Measurements from ENCODE around the gene AKNAD1. TPM values are rescaled to one million over a fixed set of nuclear protein-coding genes. Genes with fewer than 3 reads are reported as not detected.

AKNAD1 gene
- total RNA-seq, 1 donor from 2014 or later: not detected

DNA sequence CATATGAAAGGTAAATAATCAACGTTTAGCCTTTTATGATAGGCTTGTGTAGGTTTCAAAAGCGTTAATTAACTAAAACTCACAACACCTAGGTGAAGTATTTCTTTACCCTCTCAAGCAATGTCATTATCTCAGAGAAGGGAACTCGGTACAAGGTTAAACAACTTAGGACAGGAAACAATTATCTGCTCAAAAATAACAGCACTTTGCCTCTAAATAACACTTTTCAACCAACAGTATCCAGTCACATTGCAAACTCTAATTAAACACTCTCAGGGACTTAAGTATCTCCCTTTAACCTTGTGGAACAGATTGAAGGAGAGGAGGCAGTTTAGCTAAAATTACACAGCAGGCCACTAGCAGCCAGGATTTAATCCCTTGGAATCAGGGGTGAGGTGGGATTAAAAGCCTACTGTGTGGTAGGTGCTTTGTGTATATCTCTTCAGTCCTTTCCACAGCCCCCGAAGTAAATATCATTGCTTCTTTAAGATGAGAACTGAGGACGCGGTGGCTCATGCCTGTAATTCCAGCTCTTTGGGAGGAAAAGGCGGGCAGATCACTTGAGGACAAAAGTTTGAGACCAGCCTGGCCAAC, 5.2 kb upstream of the AKNAD1 start:
- TF ChIP-seq, protein P1, sequence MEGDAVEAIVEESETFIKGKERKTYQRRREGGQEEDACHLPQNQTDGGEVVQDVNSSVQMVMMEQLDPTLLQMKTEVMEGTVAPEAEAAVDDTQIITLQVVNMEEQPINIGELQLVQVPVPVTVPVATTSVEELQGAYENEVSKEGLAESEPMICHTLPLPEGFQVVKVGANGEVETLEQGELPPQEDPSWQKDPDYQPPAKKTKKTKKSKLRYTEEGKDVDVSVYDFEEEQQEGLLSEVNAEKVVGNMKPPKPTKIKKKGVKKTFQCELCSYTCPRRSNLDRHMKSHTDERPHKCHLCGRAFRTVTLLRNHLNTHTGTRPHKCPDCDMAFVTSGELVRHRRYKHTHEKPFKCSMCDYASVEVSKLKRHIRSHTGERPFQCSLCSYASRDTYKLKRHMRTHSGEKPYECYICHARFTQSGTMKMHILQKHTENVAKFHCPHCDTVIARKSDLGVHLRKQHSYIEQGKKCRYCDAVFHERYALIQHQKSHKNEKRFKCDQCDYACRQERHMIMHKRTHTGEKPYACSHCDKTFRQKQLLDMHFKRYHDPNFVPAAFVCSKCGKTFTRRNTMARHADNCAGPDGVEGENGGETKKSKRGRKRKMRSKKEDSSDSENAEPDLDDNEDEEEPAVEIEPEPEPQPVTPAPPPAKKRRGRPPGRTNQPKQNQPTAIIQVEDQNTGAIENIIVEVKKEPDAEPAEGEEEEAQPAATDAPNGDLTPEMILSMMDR (IDR thresholded peaks at IDR 0.05; ENCODE audit: borderline replicate concordance): no peak
- H3K27me3 ChIP-seq (ENCODE audit: low read depth): peaks cover 18% of the 10 kb centered on the region

GRCh38 chr1:108861566-108861965, 4.7 kb upstream of the AKNAD1 start:
- Histone ChIP-seq H3K36me3 (no peaks in the 10 kb centered on the region), H3K4me3 (no peak overlapping the region)
- intact Hi-C loops (cut with micrococcal nuclease): no loop called here

More for the DNA sequence above, 5.2 kb upstream of the AKNAD1 start:
- no peak for DNase-seq
- Histone ChIP-seq H3K4me3 (no peak overlapping the region), H3K9me3 (replicated peaks) (no peaks in the 10 kb centered on the region), H3K4me1 (no peaks in the 10 kb centered on the region), H3K27ac (replicated peaks) (no peak overlapping the region), H3K36me3 (no peaks in the 10 kb centered on the region)
- intact Hi-C loops (cut with micrococcal nuclease): no loop called here

DNA sequence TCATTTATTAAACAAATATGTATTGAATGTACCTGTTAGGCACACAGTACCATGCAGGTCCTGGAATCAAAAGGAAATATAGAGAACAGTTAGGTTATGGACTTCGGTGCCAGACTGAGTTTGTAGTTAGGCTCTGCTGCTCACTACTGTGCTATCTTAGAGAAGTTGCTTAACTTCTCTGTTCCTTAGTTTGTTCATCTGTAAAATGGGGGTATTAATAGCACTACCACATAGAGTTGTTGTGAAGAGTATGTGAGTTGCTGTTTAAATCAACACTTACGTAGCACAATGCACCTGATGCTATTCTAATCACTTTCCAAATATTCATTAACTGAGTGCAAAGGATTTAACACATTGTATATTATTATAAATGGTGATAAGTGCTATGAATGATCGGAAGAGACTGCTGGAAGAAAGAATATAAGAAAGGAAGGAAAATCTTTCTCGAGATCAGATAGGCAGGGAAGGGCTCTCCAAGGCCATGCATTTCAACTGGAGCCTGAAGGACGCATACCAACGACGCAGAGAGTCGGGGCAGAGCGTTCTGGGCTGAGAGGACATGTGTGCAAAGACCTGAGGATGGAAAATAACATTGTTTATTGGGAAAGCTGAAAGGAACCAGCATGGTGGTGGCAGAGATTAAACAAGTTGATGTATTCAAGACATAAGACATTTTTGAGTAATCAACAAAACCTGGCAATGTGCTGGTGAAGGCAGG, 3.5 kb upstream of the AKNAD1 start:
- Histone ChIP-seq H3K27me3 (ENCODE audit: low read depth) (peaks cover 1% of the 10 kb centered on the region), H3K27ac (replicated peaks) (no peak overlapping the region), H3K9me3 (replicated peaks) (no peaks in the 10 kb centered on the region), H3K4me3 (no peak overlapping the region), H3K4me1 (no peaks in the 10 kb centered on the region), H3K36me3 (no peaks in the 10 kb centered on the region)
- TF ChIP-seq, protein P1 (IDR thresholded peaks at IDR 0.05; ENCODE audit: borderline replicate concordance): no peak
- intact Hi-C loops (cut with micrococcal nuclease): no loop called here
- DNase-seq: no peak

More at GRCh38 chr1:108861566-108861965, 4.7 kb upstream of the AKNAD1 start:
- H3K4me1 ChIP-seq: no peaks in the 10 kb centered on the region
- DNase-seq: no peak
- peaks cover 13% of the 10 kb centered on the region for H3K27me3 ChIP-seq (ENCODE audit: low read depth)
- TF ChIP-seq, protein P1 (IDR thresholded peaks at IDR 0.05; ENCODE audit: borderline replicate concordance): no peak
- H3K27ac ChIP-seq (replicated peaks): no peak overlapping the region
- no peaks in the 10 kb centered on the region for H3K9me3 ChIP-seq (replicated peaks)

DNA sequence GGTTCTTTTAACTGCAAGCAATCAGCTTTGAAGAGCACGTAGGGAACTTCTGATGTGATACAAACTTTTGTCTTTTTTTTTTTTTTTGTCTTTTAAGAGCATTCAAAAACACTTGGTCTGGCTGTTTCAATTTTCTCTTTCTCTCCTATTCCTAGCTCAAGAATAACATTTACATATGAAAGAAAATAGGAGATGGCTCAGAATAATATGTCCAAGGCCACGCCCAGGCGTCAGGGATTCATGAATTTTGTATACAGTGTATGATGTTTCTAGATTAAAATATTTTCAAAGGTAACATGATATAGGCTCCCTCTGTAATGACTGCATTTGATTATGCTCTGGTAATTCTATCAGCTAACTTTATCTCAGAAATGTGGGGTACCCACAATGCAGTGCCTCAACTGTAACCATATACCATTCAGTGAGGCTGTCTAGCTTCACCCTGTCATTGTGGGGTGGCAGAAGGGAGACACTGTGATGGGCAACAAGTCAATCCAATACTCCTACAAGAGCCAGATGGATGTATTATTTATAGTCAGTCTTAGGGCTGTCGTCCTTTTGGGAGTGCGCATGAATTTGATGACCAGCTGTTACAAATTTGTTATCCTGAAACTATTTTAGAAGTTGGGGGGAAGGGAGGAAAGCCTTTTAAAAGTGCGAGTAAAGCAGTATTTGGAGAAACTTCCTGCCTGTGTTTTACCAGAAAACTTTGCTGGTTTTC, 1.5 kb upstream of the AKNAD1 start:
- H3K27me3 ChIP-seq (ENCODE audit: low read depth): no peaks in the 10 kb centered on the region
- no peaks in the 10 kb centered on the region for H3K4me1 ChIP-seq
- no peak overlapping the region for H3K27ac ChIP-seq (replicated peaks)
- H3K9me3 ChIP-seq (replicated peaks): no peaks in the 10 kb centered on the region
- DNase-seq: no peak
- H3K36me3 ChIP-seq: no peaks in the 10 kb centered on the region
- intact Hi-C loops (cut with micrococcal nuclease): no loop called here
- TF ChIP-seq, protein P1 (IDR thresholded peaks at IDR 0.05; ENCODE audit: borderline replicate concordance): no peak
- H3K4me3 ChIP-seq: no peak overlapping the region

DNA sequence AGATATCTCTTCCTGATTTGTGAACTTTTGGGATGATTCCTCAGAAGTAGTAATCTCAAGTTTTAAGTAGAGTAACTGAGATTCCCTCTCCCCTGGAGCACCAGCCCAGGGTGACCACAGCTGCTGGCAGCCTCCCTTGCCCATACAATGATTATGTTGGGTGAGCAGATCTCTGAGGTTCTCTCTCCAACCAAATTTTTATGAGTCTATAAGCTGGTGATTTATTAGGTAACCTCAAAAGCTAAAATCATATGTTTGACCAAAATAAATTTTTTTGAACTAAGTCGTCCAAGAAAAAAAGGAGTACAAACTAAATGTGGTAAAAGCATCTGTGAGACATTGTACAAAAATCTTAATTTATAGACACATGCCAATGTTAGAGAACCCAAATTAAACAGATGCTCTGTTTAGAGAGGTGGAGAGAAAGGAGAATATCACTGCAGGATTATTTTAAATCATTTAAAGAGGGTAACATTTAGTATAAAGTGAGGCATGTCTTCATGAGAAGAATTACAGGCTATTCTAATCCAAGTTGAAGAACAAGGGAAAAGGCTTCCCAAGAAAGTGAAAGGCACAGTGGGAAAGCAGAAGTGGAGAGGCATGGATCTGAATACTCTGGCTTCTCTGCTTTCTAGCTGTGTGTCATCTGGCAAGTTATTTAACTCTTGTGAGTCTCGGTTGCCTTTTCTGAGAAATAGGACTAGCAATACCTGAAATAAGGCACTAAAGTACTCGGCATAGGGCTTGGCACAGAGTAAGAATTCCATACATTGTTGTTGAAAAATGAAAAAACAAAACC, 2.5 kb downstream of the AKNAD1 start:
- TF ChIP-seq, protein P1 (IDR thresholded peaks at IDR 0.05; ENCODE audit: borderline replicate concordance): no peak
- Histone ChIP-seq H3K27ac (replicated peaks) (no peak overlapping the region), H3K4me1 (no peaks in the 10 kb centered on the region), H3K27me3 (ENCODE audit: low read depth) (no peaks in the 10 kb centered on the region), H3K4me3 (no peak overlapping the region), H3K9me3 (replicated peaks) (no peaks in the 10 kb centered on the region), H3K36me3 (no peaks in the 10 kb centered on the region)
- intact Hi-C loops (cut with micrococcal nuclease): no loop called here
- no peak for DNase-seq
